MM.1S (cell line): ENCODE measurements around the gene SLC15A2.

Experiments used
- DNase-seq: peaks from one replicate; pipeline ENCODE4 v3.0.0-alpha.2; 2015
- H2AFZ ChIP-seq: fragments of 300-600 bp; sonication (generic); 2 replicates; pipeline ENCODE4 v1.6.0; 2016; ENCODE audit warnings: antibody characterized with exemption, low read length
- H3F3A ChIP-seq: fragments of 300-600 bp; sonication (generic); 2 replicates; pipeline ENCODE4 v1.6.1; 2016; ENCODE audit warnings: mild to moderate bottlenecking, antibody characterized with exemption, low read length, moderate library complexity, mixed read lengths; ENCODE audit not compliant: insufficient read depth
- H3K27ac ChIP-seq: fragments of 300-600 bp; sonication (generic); 2 replicates; pipeline ENCODE4 v1.5.1; 2016; ENCODE audit warnings: mild to moderate bottlenecking, low read length
- H3K27me3 ChIP-seq: fragments of 300-600 bp; sonication (generic); replicated peaks from 2 replicates; pipeline ENCODE4 v1.6.0; 2016; ENCODE audit warnings: low read length; ENCODE audit not compliant: insufficient read depth
- H3K36me3 ChIP-seq: fragments of 300-600 bp; sonication (generic); replicated peaks from 2 replicates; pipeline ENCODE4 v1.6.1; 2016; ENCODE audit warnings: mild to moderate bottlenecking, low read length, mixed read lengths; ENCODE audit not compliant: insufficient read depth
- H3K4me1 ChIP-seq: fragments of 300-600 bp; sonication (generic); 2 replicates; pipeline ENCODE4 v1.6.1; 2016; ENCODE audit warnings: low read length, mixed read lengths
- H3K4me2 ChIP-seq: fragments of 300-600 bp; sonication (generic); 2 replicates; pipeline ENCODE4 v1.6.0; 2016; ENCODE audit warnings: low read depth, low read length
- H3K4me3 ChIP-seq: fragments of 300-600 bp; sonication (generic); 2 replicates; pipeline ENCODE4 v1.5.1; 2016; ENCODE audit warnings: low read length, mixed read lengths
- H3K79me2 ChIP-seq: fragments of 300-600 bp; sonication (generic); 2 replicates; pipeline ENCODE4 v1.6.1; 2016; ENCODE audit warnings: mixed run types, low read length, mixed read lengths
- H3K9ac ChIP-seq: fragments of 300-600 bp; sonication (generic); 2 replicates; pipeline ENCODE4 v1.6.1; 2016; ENCODE audit warnings: low read length, mixed read lengths
- H3K9me2 ChIP-seq: fragments of 300-600 bp; sonication (generic); replicated peaks from 2 replicates; pipeline ENCODE4 v1.6.1; 2016; ENCODE audit warnings: mild to moderate bottlenecking, low read length, mixed read lengths; ENCODE audit not compliant: insufficient read depth
- H3K9me3 ChIP-seq: fragments of 300-600 bp; sonication (generic); replicated peaks from 2 replicates; pipeline ENCODE4 v1.6.1; 2016; ENCODE audit warnings: mild to moderate bottlenecking, low read length, mixed read lengths; ENCODE audit not compliant: insufficient read depth
- H4K20me1 ChIP-seq: fragments of 300-600 bp; sonication (generic); 2 replicates; pipeline ENCODE4 v1.6.1; 2016; ENCODE audit warnings: mild to moderate bottlenecking, low read length, moderate library complexity, mixed read lengths; ENCODE audit not compliant: insufficient read depth
- CTCF ChIP-seq: fragments of 300-600 bp; sonication (generic); IDR thresholded peaks from 2 replicates; pipeline ENCODE4 v1.5.1; 2016; ENCODE audit warnings: antibody characterized with exemption, low read length, mixed read lengths
- EZH2 ChIP-seq: fragments of 300-600 bp; sonication (generic); optimal IDR thresholded peaks from 2 replicates; pipeline ENCODE3; 2017; ENCODE audit warnings: low read depth, mild to moderate bottlenecking, antibody characterized with exemption, low read length, mixed read lengths
- EZH2phosphoT487 ChIP-seq: fragments of 300-600 bp; sonication (generic); IDR thresholded peaks from 2 replicates; pipeline ENCODE4 v1.6.1; 2018; ENCODE audit warnings: antibody characterized with exemption, low read length

SLC15A2 gene

GRCh38 chr3:121957674-121958415 lies 63.6 kb downstream of the SLC15A2 start:
- DNase-seq: peak; percentile 55
- Histone ChIP-seq H3K4me3 (no peak overlapping the region), H3K9ac (no peak overlapping the region), H3K9me2 (no peaks in the 10 kb centered on the region), H3K27ac (peak overlapping the region; percentile 22; the same call in 1 of the 2 replicates), H3K79me2 (no peaks in the 10 kb centered on the region), H3K27me3 (no peaks in the 10 kb centered on the region), H3K4me2 (peak overlapping the region; percentile 5; the same call in 1 of the 2 replicates), H3F3A (no peaks in the 10 kb centered on the region), H3K36me3 (no peaks in the 10 kb centered on the region), H4K20me1 (no peaks in the 10 kb centered on the region), H2AFZ (no peak overlapping the region), H3K4me1 (peaks cover 14% of the 10 kb centered on the region), H3K9me3 (no peaks in the 10 kb centered on the region)
- no peak for TF ChIP-seq EZH2
- TF ChIP-seq EZH2phosphoT487: no peak
- no peak for TF ChIP-seq CTCF

- Histone ChIP-seq H3F3A (no peaks in the 10 kb centered on the region), H3K27ac (no peak overlapping the region), H3K79me2 (no peaks in the 10 kb centered on the region), H3K9ac (no peak overlapping the region), H4K20me1 (no peaks in the 10 kb centered on the region), H3K27me3 (no peaks in the 10 kb centered on the region), H2AFZ (no peak overlapping the region), H3K4me1 (peaks cover 14% of the 10 kb centered on the region), H3K9me3 (no peaks in the 10 kb centered on the region), H3K4me2 (no peak overlapping the region), H3K4me3 (no peak overlapping the region), H3K9me2 (no peaks in the 10 kb centered on the region), H3K36me3 (no peaks in the 10 kb centered on the region)
- DNase-seq: no peak
- TF ChIP-seq CTCF (no peak), EZH2phosphoT487 (no peak)
These were observed 64.6 kb downstream of the SLC15A2 start for GRCh38 chr3:121958801-121959200.

GRCh38 chr3:121961283-121961682 lies 67.1 kb downstream of the SLC15A2 start:
- H3K79me2 ChIP-seq: no peaks in the 10 kb centered on the region
- no peak overlapping the region for H3K4me3 ChIP-seq
- no peaks in the 10 kb centered on the region for H3K9me3 ChIP-seq
- H2AFZ ChIP-seq: no peak overlapping the region
- peaks cover 14% of the 10 kb centered on the region for H3K4me1 ChIP-seq
- no peaks in the 10 kb centered on the region for H3F3A ChIP-seq
- no peak overlapping the region for H3K4me2 ChIP-seq
- H3K27me3 ChIP-seq: no peaks in the 10 kb centered on the region
- DNase-seq: no peak
- no peak overlapping the region for H3K9ac ChIP-seq
- no peaks in the 10 kb centered on the region for H3K9me2 ChIP-seq
- TF ChIP-seq EZH2phosphoT487 (no peak), EZH2 (no peak), CTCF (no peak)
- H3K36me3 ChIP-seq: no peaks in the 10 kb centered on the region
- no peaks in the 10 kb centered on the region for H4K20me1 ChIP-seq
- H3K27ac ChIP-seq: no peak overlapping the region
